Inflammatory macrophage (primary cell): ENCODE results near the gene ECHDC3.
"Not testable (repeated sequence)": the region's sequence is repeated elsewhere in the genome, so short reads cannot be mapped to it uniquely, and the experiment has no call there.

Source experiments
- DNase-seq, 2 donors: peaks; one replicate each; pipeline ENCODE4 v3.0.0-alpha.2; 2020 to 2022
- total RNA-seq, 18 experiments: gene quantifications; one replicate each; lab custom pipeline; 2026; ENCODE audit warnings: mixed read lengths in 6 of 18, inconsistent platforms in 2 of 18; lab: John Stamatoyannopoulos, UW

ECHDC3 gene, protein sequence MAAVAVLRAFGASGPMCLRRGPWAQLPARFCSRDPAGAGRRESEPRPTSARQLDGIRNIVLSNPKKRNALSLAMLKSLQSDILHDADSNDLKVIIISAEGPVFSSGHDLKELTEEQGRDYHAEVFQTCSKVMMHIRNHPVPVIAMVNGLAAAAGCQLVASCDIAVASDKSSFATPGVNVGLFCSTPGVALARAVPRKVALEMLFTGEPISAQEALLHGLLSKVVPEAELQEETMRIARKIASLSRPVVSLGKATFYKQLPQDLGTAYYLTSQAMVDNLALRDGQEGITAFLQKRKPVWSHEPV
- total RNA-seq: 7.3 to 15.0 (median 11.3) reads per million in 18 experiments

DNA sequence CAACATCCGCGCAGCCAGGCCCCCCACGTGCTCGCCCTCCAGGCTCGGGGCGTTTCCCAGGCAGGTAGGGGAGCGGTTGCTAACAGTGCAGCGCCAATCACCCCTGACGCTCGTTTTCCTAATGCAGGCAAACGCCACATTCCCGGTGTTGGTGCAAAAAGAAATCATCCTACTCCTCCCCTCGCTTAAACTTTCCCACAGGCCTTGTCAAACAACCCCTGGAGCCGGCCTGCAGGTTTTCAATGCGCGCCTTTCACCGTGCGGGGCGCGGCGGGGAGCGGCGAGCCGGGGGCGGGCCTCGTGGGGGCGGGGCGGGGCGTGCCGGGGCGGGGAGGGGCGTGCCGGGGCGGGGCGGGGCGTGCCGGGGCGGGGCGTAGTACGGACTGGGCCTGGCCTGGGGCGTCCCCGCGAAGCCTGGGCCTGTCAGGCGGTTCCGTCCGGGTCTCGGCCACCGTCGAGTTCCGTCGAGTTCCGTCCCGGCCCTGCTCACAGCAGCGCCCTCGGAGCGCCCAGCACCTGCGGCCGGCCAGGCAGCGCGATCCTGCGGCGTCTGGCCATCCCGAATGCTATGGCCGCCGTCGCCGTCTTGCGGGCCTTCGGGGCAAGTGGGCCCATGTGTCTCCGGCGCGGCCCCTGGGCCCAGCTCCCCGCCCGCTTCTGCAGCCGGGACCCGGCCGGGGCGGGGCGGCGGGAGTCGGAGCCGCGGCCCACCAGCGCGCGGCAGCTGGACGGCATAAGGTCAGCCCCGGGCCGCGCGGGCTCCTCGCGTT is at the start of gene ECHDC3:
ECHDC3 (plus strand) TSS at position 374 of the 770 bp plus-strand sequence; CDS start at position 569, 195 bp downstream.
- peak; percentile 57 to 73 for DNase-seq

- DNase-seq: no peak
These were observed 48.8 kb upstream of the ECHDC3 start for GRCh38 chr10:11693376-11693775.

GRCh38 chr10:11695779-11696178 is 46.4 kb upstream of the ECHDC3 start:
- DNase-seq: peak; percentile 20 to 27

- DNase-seq: peak; percentile 51 to 55
These were observed 44.3 kb upstream of the ECHDC3 start for GRCh38 chr10:11697718-11698527.

DNA sequence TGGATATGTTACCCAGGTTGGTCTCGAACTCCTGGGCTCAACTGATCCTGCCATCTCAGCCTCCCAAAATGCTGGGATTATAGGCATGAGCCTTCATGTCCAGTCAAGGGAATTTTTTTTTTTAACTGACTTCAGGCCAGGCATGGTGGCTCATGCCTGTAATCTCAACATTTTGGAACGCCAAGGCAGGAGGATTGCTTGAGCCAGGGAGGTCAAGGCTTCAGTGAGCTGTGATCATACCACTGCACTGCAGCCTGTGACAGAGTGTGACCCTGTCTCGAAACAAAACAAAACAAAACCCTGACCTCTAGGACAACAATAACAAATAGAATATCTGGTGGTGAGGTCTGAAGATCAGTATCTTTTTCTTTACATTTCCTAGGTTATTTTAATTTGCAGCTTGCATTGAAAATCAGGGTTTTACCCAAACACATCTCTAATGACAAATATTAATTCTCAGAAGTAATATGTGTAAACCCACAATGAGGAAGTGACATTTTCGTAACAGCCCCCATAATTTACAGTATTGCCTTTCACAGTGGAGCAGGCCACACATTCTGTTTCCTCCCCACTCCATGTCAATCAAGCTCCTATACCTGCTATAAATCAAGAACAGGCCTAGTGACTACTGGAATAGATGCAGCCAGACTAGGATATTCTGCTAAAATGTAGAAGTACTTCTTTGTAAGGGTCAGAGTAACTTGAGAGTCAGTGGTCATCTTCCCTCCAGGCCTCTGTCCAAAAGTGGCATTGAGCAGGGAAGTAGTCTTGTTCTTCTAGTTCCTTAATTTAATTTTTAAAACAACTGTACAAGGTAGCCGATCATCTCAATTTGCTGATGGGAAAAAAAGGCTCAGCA is 43.3 kb upstream of the ECHDC3 start:
- peak; percentile 74 to 86 for DNase-seq

DNA sequence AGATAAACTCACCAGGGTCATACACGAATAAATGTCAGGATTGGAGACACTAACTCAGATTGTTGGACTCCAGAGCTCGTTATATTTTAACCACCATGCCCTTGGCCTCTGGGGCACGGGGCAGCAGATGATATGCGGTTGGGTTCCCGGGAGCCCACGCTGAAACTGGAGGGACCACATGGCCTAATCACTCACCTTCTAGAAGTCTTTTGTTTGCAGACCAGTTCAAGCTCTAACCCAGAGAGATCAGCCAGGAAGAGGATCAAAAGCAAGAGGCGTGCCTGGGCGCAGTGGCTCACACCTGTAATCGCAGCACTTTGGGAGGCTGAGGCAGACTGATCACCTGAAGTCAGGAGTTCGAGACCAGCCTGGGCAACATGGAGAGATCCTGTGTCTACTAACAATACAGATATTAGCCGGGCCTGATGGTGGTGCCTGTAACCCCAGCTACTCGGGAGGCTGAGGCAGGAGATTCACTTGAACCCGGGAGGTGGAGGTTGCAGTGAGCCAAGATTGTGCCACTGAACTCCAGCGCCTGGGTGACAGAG is 42.6 kb upstream of the ECHDC3 start:
- DNase-seq: no peak

- DNase-seq: no peak
These were observed 41.6 kb upstream of the ECHDC3 start for GRCh38 chr10:11700539-11700938.

GRCh38 chr10:11701451-11702095 is 40.6 kb upstream of the ECHDC3 start:
- DNase-seq: no peak

GRCh38 chr10:11702264-11702663 is 39.9 kb upstream of the ECHDC3 start:
- no peak for DNase-seq

DNA sequence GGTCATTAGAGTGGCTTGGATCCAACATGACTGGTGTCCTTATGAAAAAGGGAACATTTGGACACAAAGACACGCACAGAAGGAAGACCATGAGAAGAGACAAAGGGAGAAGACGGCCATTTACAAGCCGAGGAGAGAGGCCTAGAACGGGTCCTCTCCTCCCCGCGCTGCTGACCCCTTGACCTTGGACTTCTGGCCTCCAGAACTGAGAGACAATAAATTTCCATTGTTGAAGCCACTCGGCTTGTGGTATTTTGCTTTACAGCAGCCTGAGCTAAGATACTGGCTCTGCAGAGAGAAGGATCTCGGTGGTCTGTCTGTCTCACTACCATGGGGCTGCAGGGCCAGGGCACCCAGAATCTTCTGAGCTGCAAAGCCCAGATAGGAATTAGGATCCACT is 38.1 kb upstream of the ECHDC3 start:
- DNase-seq: no peak

DNA sequence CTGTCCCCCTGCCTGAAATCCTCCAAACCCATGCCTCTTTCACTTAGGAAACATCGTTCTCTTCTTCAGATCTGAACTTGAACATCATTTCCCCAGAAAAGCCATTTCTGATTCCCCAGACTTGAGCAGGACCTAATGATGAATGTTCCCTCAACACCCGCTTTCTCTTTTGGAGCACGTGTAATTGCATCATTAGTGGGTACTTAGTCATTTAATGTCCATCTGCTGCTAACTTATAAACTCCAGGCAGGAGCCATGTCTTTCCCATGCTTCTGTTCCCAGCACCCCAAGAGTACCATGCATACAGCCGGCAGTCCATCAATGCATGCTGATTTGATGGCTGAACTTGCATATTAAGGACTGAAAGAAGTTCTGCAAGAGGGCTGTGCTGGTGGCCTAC is 36.5 kb upstream of the ECHDC3 start:
- DNase-seq: peak in 1 of 2 donors; percentile 36

DNA sequence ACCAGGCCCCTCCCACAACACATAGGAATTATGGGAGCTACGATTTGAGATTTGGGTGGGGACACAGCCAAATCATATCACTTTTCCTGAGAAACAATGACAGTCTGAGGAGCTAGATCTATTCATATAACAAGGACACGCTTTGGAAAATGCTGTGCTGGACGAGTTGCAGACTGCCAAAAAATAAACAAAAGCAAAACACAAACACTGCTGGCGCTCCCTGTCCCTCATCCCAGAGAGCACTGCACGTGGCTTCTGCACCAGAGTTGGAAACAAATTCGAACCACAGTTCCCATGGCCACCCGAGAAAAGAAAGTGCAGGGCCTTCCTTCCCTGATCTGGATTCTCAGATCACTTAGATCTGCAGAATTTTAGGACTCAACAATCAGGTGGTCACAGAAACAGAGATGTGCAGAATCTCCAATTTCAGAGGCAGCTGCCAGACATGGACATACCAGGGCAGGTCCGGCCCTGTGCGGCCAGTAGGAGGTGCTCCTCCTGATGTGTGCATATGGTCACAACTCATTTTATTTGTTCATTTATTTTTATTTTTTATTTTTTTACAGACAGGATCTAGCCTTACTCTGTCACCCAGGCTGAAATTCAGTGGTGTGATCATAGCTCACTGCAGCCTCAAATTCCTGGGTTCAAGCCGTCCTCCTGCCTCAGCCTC is 35.2 kb upstream of the ECHDC3 start:
- no peak for DNase-seq

- DNase-seq: peak; percentile 49 to 69
These were observed 34.4 kb upstream of the ECHDC3 start for GRCh38 chr10:11707624-11708350.

- DNase-seq: not testable (repeated sequence)
These were observed 33.4 kb upstream of the ECHDC3 start for GRCh38 chr10:11708801-11709200.

- DNase-seq: no peak
These were observed 29.4 kb upstream of the ECHDC3 start for GRCh38 chr10:11712744-11713143.

DNA sequence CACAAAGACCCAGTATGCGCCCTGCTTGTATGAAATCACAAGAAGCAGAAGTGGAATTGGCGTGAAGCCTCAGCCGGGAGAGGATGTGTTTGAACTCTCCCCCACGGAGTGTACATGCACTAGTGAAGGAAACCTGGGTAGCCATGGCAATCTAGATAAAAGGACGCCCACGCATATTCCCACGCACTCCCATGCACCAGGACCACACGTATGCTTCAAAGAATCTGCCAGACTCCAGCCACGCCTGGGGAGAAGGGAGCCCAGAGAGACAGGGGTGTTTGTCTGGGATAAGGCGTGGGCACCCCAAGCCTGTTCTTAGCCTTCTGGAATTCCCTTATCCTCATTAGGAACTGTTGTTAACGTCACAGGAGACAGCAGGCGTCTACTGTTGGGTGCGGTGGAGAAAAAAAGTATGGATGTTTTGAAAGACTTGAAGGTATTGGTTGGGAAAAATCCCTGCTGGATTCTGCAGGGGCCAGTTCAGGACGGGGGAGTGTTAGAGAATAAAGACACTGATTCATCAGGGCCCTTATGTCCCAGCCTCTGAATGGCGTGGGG is 28.9 kb upstream of the ECHDC3 start:
- DNase-seq: peak; percentile 57 to 78

- no peak for DNase-seq
These were observed 28.2 kb upstream of the ECHDC3 start for GRCh38 chr10:11713963-11714362.

- no peak for DNase-seq
These were observed 27.3 kb upstream of the ECHDC3 start for GRCh38 chr10:11714750-11715365.
